CD4-positive, CD25-positive, alpha-beta regulatory T cell (primary cell): ENCODE data around the gene TMEM131L. TPM values are rescaled to one million over a fixed set of nuclear protein-coding genes. Genes with fewer than 3 reads are reported as not detected.
"Not testable (repeated sequence)": the region's sequence is repeated elsewhere in the genome, so short reads cannot be mapped to it uniquely, and the experiment has no call there.

ENCODE experiments used
- ATAC-seq, 2 donors: fragments of 150-1000 bp; cut with Tn5 transposase; one replicate each; pipeline ENCODE4 v1.10.0; 2021; ENCODE audit warnings: low read depth in 2 of 2, moderate number of reproducible peaks in 2 of 2, moderate library complexity in 1 of 2
- DNase-seq, 3 donors: peaks; one replicate each; pipeline versions ENCODE4 v3.0.0 to v3.0.0-alpha.2; 2012 to 2022; ENCODE audit warnings: mixed read lengths in 1 of 3
- H3K27ac ChIP-seq: one replicate; pipeline ENCODE4 v1.7.0; 2013; ENCODE audit warnings: mild to moderate bottlenecking, low read length; ENCODE audit not compliant: insufficient read depth, poor library complexity, severe bottlenecking
- H3K27me3 ChIP-seq: one replicate; pipeline ENCODE4 v1.7.0; 2013; ENCODE audit warnings: low read length; ENCODE audit not compliant: control insufficient read depth, insufficient read depth
- H3K36me3 ChIP-seq: one replicate; pipeline ENCODE4 v1.7.0; 2013; ENCODE audit warnings: mild to moderate bottlenecking, low read length, moderate library complexity; ENCODE audit not compliant: control insufficient read depth, insufficient read depth
- H3K4me1 ChIP-seq: 2 replicates; pipeline ENCODE4 v1.7.0; 2013; ENCODE audit warnings: mild to moderate bottlenecking, low read length; ENCODE audit not compliant: insufficient read depth, control insufficient read depth, poor library complexity, severe bottlenecking
- H3K4me3 ChIP-seq: one replicate; pipeline ENCODE4 v1.7.0; 2013; ENCODE audit warnings: low read depth, mild to moderate bottlenecking, low read length, moderate library complexity
- H3K9me3 ChIP-seq, 2 experiments: 1 replicate in 1 of 2; 2 replicates in 1 of 2; pipeline ENCODE4 v1.7.0; 2013; ENCODE audit warnings: low read length in 2 of 2, mild to moderate bottlenecking in 1 of 2, moderate library complexity in 1 of 2; ENCODE audit not compliant: control insufficient read depth in 2 of 2
- H3K27ac Mint-ChIP-seq, 3 donors: one replicate each; pipeline ENCODE4 v1.8.0; 2020 to 2022; ENCODE audit warnings: mild to moderate bottlenecking in 3 of 3, mixed read lengths in 3 of 3, moderate library complexity in 2 of 3
- H3K27me3 Mint-ChIP-seq: one replicate; pipeline ENCODE4 v1.8.0; 2022; ENCODE audit warnings: mild to moderate bottlenecking, mixed read lengths
- H3K36me3 Mint-ChIP-seq: one replicate; pipeline ENCODE4 v1.8.0; 2020; ENCODE audit warnings: mixed read lengths
- H3K4me1 Mint-ChIP-seq, 4 donors: one replicate each; pipeline ENCODE4 v1.8.0; 2020 to 2022; ENCODE audit warnings: mixed read lengths in 4 of 4, mild to moderate bottlenecking in 1 of 4
- H3K4me3 Mint-ChIP-seq, 4 donors: one replicate each; pipeline ENCODE4 v1.8.0; 2020 to 2022; ENCODE audit warnings: mild to moderate bottlenecking in 4 of 4, mixed read lengths in 4 of 4, moderate library complexity in 3 of 4
- H3K9me3 Mint-ChIP-seq, 7 donors: one replicate each; pipeline ENCODE4 v1.8.0; 2020 to 2022; ENCODE audit warnings: mixed read lengths in 7 of 7, mild to moderate bottlenecking in 3 of 7, moderate library complexity in 2 of 7
- polyA plus RNA-seq, 4 donors: library from polyadenylated mRNA; unstranded; fragments of 300-500 nt; fragmentation: Illumina TruSeq; gene quantifications; one replicate each; pipeline ENCODE4 v1.2.3, GENCODE V29; 2021
- total RNA-seq: library from RNA; stranded (reverse); gene quantifications from one replicate; pipeline ENCODE4 v1.2.3, GENCODE V29; 2022

The TMEM131L gene
- total and polyA plus RNA-seq, 5 donors from 2014 or later, result 35.5 to 86.4 (median 44.1) TPM

DNA sequence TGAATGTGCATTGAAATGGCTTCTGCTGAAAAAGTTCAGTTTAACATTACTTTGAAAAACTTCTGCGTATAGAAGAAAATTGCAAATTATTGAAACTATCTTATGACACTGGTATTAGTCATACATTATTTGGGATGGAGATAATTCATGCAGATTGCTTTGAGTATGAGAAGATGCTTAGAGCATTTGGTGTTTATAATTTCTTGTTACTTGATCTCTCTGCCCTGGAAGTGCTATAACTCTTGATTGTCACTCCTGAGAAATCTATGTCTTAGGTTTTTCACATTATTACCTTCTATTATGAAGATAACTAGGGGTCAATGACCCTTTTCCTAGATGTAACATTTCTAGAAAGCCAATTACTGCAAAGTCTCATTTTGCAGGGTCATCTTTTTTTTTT lies 36.4 kb downstream of the TMEM131L start:
- peak overlapping the region; percentile 2 for H3K4me3 ChIP-seq
- peak overlapping the region; percentile 20 to 70 (median 38) for H3K4me3 Mint-ChIP-seq
- H3K36me3 ChIP-seq, result no peaks in the 10 kb centered on the region
- H3K9me3 Mint-ChIP-seq, result no peaks in the 10 kb centered on the region
- H3K27me3 Mint-ChIP-seq, result no peaks in the 10 kb centered on the region
- H3K36me3 Mint-ChIP-seq, result peaks cover 36% of the 10 kb centered on the region
- no peaks in the 10 kb centered on the region for H3K27me3 ChIP-seq
- H3K27ac Mint-ChIP-seq, result peak overlapping the region; percentile 89 to 95 (median 90)
- ATAC-seq, result no peak
- peaks cover 28 to 90% (median 65%) of the 10 kb centered on the region in 4 donors for H3K4me1 Mint-ChIP-seq
- no peaks in the 10 kb centered on the region for H3K9me3 ChIP-seq
- DNase-seq, result no peak
- peak overlapping the region; percentile 18 for H3K27ac ChIP-seq
- H3K4me1 ChIP-seq, result peaks cover 61% of the 10 kb centered on the region

DNA sequence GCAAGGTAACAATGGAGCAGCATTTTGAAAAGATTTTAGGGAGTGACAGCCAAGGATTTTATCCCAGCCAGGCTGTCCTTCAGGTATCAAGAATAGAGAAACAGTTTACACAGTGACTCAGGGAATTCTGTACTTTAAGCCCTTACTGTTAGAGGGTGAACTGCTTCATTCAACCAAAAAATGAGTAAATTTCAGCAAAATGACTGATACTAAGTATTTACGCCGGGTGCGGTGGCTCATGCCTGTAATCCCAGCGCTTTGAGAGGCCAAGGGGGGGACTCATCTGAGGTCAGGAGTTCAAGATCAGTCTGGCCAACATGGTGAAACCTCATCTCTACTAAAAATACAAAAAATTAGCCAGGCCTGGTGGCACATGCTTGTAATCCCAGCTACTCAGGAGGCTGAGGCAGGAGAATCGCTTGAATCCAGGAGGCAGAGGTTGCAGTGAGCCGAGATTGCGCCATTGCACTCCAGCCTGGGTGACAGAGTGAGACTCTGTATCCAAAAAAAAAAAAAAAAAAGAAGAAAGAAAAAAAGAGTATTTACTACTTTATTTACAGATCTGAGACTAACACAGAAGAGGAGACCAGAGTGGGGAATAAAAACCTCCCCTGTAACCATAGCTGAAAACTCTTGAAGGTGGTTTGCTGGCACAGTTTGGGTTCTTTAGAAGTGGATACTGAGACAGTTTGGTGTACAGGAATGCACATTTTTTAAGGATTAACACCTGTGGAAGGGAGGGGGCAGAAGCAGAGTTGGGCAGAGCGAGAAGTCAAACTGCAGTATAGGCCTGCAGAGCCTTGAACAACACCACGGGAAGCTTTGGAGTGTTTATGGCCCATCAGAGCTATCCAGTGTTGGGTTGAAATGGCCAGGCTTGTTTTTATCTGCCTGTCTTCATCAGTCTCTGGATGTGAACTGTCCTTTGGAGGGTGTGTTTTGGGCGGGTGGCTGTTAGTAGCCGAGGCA lies 40.5 kb downstream of the TMEM131L start:
- peaks cover 56% of the 10 kb centered on the region for H3K36me3 Mint-ChIP-seq
- Histone ChIP-seq H3K27ac (no peak overlapping the region), H3K9me3 (no peaks in the 10 kb centered on the region), H3K36me3 (peaks cover 10% of the 10 kb centered on the region), H3K4me1 (peaks cover 26% of the 10 kb centered on the region), H3K4me3 (no peak overlapping the region), H3K27me3 (no peaks in the 10 kb centered on the region)
- DNase-seq (no peak), ATAC-seq (no peak)
- H3K4me1 Mint-ChIP-seq, result peaks cover 24 to 90% (median 57%) of the 10 kb centered on the region in 4 donors
- peak overlapping the region; percentile 80 to 94 (median 91) for H3K27ac Mint-ChIP-seq
- peak overlapping the region in 3 of 4 donors; percentile 4 to 7 (median 5) for H3K4me3 Mint-ChIP-seq
- H3K9me3 Mint-ChIP-seq, result peaks cover 0 to 1% (median 0%) of the 10 kb centered on the region in 7 donors
- no peaks in the 10 kb centered on the region for H3K27me3 Mint-ChIP-seq

DNA sequence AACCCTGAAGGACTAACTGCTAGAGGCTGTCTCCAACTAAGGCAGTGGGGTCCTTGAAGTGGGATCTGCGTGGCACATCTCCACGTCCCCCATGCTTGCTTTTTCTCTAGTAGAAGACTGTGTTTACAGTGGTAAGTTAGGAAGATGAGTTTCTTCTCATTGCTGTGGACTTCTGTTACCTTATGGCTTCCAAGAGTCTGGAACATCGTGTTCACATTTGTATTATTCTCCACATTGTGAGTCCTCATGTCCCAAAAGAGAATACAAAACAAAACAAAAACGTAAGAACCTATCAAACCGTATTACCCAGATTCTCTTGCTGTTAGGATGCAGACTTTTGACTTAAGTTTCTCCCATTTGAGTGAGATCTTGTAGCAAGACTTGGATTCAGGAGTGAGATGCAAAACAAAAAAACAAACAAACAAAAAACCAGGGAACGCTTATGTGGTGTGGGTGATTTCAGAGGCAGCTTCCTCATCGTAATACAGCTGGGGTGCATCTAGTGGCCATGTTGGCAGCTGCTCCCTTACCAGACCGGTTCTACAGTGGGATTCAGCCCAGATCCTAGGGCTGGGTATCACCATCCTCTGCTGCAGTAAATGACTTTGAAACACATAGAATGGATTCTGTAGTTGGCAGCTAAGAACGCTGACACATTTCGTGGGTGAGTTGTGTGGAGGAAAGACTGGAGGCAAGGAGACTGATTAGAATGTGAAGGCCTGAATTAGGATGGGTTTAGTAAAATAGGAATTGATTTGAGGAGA lies 41.3 kb downstream of the TMEM131L start:
- Mint-ChIP-seq H3K36me3 (peaks cover 52% of the 10 kb centered on the region), H3K27ac (peak overlapping the region; percentile 74 to 91 (median 80)), H3K4me3 (peak overlapping the region; percentile 4 to 38 (median 10)), H3K27me3 (no peaks in the 10 kb centered on the region), H3K9me3 (peaks cover 0 to 1% (median 0%) of the 10 kb centered on the region in 7 donors), H3K4me1 (peaks cover 30 to 90% (median 60%) of the 10 kb centered on the region in 4 donors)
- H3K4me3 ChIP-seq, result no peak overlapping the region
- DNase-seq (no peak), ATAC-seq (no peak)
- no peaks in the 10 kb centered on the region for H3K27me3 ChIP-seq
- H3K9me3 ChIP-seq, result no peaks in the 10 kb centered on the region
- H3K27ac ChIP-seq, result no peak overlapping the region
- peaks cover 10% of the 10 kb centered on the region for H3K36me3 ChIP-seq
- H3K4me1 ChIP-seq, result peaks cover 20% of the 10 kb centered on the region

DNA sequence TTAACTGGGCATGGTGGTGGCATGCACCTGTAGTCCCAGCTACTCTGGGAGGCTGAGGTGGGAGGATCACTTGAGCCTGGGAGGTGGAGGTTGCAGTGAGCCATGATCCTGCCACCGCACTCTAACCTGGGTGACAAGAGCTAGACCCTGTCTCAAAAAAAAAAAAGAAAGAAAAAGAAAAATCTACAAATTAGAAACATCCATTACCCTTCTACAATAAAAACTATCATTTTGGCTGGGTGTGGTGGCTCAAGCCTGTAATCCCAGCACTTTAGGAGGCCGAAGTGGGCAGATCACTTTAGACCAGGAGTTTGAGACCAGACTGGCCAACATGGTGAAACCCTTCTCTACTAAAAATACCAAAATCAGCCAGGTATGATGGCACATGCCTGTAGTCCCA lies 43.1 kb downstream of the TMEM131L start:
- H3K9me3 Mint-ChIP-seq, H3K4me3 ChIP-seq, H3K9me3 ChIP-seq, DNase-seq, H3K27me3 ChIP-seq, H3K27ac ChIP-seq, H3K27me3 Mint-ChIP-seq, ATAC-seq: not testable (repeated sequence)
- Mint-ChIP-seq H3K36me3 (peaks cover 56% of the 10 kb centered on the region), H3K4me3 (peak overlapping the region in 1 of 4 donors; percentile 46), H3K4me1 (peaks cover 34 to 93% (median 67%) of the 10 kb centered on the region in 4 donors), H3K27ac (peak overlapping the region in 1 of 3 donors; percentile 80)
- Histone ChIP-seq H3K36me3 (peaks cover 10% of the 10 kb centered on the region), H3K4me1 (peaks cover 24% of the 10 kb centered on the region)

DNA sequence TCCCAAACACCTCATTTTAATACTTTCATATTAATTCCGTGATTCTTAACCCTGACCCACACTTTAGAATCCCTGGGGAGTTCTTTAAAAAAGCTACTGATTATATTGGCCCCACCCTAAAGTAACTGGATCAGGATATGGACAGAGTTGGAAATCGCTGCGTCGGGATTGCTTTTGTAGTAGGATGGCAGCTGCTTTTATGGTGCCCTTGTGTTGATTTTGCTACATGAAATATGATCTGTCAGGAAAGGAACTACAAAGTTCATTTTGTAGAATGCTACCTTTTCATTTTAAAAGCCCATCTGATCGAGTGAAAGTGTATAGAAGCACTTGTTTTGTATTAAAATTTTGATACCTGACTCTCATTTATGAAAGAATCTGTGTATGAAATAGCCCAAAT lies 43.6 kb downstream of the TMEM131L start:
- ATAC-seq, result no peak
- Mint-ChIP-seq H3K4me1 (peaks cover 36 to 93% (median 66%) of the 10 kb centered on the region in 4 donors), H3K27ac (peak overlapping the region; percentile 0 to 73 (median 36)), H3K9me3 (peaks cover 0 to 1% (median 0%) of the 10 kb centered on the region in 7 donors), H3K4me3 (peak overlapping the region in 1 of 4 donors; percentile 58), H3K36me3 (peaks cover 54% of the 10 kb centered on the region), H3K27me3 (no peaks in the 10 kb centered on the region)
- Histone ChIP-seq H3K27ac (no peak overlapping the region), H3K9me3 (no peaks in the 10 kb centered on the region), H3K4me3 (no peak overlapping the region), H3K4me1 (peaks cover 30% of the 10 kb centered on the region), H3K36me3 (peaks cover 10% of the 10 kb centered on the region), H3K27me3 (no peaks in the 10 kb centered on the region)
- DNase-seq, result no peak

DNA sequence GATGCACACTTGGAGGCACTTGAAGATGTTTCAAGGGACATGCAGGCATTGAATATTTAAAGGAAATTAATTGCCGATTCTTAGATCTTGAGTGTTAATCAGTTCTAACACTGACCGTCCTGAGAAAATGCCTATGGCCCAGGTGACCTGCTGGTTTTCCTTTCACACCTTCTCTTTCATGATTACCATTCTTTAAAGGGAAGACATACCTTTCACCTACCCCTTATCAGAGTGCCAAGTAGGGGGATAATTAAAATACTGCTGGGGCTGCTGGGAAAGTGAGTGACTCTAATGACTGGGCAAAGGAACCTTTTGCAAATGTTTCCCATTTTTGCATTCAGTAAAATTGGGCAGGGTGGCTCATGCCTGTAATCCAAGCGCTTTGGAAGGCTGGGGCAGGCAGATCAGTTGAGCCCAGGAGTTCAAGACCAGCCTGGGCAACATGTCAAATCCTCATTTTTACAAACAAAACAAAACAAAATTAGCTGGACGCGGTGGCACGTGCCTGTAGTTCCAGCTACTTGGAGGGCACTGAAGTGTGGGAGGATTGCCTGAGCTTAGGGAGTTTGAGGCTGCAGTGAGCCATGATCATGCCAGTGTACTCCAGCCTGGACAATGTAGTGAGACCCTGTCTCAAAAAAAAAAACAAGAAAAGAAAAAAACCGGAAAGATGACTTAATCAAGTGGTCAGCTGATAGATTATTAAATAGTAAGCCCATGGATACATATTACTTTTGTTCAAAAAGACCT lies 44.3 kb downstream of the TMEM131L start:
- no peak for ATAC-seq

DNA sequence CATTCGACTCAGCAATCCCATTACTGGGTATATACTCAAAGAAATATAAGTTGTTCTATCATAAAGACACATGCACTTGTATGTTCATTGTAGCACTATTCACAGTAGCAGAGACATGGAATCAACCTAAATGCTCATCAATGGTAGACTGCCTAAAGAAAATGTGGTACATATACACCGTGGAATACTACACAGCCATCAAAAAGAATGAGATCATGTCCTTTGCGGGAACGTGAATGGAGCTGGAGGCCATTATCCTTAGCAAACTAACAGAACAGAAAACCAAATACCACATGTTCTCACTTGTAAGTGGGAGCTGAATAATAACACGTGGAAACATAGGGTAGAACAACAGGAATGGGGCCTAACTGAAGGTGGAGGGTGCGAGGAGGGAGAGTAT lies 44.9 kb downstream of the TMEM131L start:
- H3K27ac ChIP-seq, result no peak overlapping the region
- H3K36me3 Mint-ChIP-seq, result peaks cover 52% of the 10 kb centered on the region

More for the DNA sequence above, 44.3 kb downstream of the TMEM131L start:
- no peak for DNase-seq
- peaks cover 10% of the 10 kb centered on the region for H3K36me3 ChIP-seq
- Mint-ChIP-seq H3K27me3 (no peaks in the 10 kb centered on the region), H3K4me1 (peaks cover 42 to 95% (median 67%) of the 10 kb centered on the region in 4 donors), H3K9me3 (peaks cover 0 to 1% (median 0%) of the 10 kb centered on the region in 7 donors), H3K36me3 (peaks cover 56% of the 10 kb centered on the region), H3K4me3 (peak overlapping the region in 1 of 4 donors; percentile 58), H3K27ac (peak overlapping the region in 2 of 3 donors; percentile 0 to 73)
- H3K4me3 ChIP-seq, result no peak overlapping the region
- no peak overlapping the region for H3K27ac ChIP-seq
- H3K27me3 ChIP-seq, result no peaks in the 10 kb centered on the region
- H3K9me3 ChIP-seq, result no peaks in the 10 kb centered on the region
- peaks cover 31% of the 10 kb centered on the region for H3K4me1 ChIP-seq

More for the DNA sequence above, 44.9 kb downstream of the TMEM131L start:
- H3K9me3 Mint-ChIP-seq, result peaks cover 0 to 1% (median 0%) of the 10 kb centered on the region in 7 donors
- ATAC-seq (no peak), DNase-seq (no peak)
- H3K4me3 Mint-ChIP-seq, result no peak overlapping the region
- H3K27me3 Mint-ChIP-seq, result no peaks in the 10 kb centered on the region
- Histone ChIP-seq H3K27me3 (no peaks in the 10 kb centered on the region), H3K9me3 (no peaks in the 10 kb centered on the region), H3K4me1 (peaks cover 31% of the 10 kb centered on the region), H3K36me3 (peaks cover 10% of the 10 kb centered on the region), H3K4me3 (no peak overlapping the region)
- peak overlapping the region in 1 of 3 donors; percentile 73 for H3K27ac Mint-ChIP-seq
- peaks cover 40 to 93% (median 63%) of the 10 kb centered on the region in 4 donors for H3K4me1 Mint-ChIP-seq
